Esophagus squamous epithelium (tissue), 4 donors: Measurements from ENCODE around the gene SMIM38.

Experiments
- POLR2A ChIP-seq, 4 donors: fragments of 450-650 bp; IDR thresholded peaks; one replicate each; pipeline ENCODE4 v1.6.1; 2017; ENCODE audit warnings: antibody characterized with exemption in 4 of 4, mild to moderate bottlenecking in 4 of 4, moderate library complexity in 3 of 4
- TF ChIP-seq, protein P1 (sequence below), 6 experiments: fragments of 450-650 bp in 4 of 6; fragments of 200-600 bp in 2 of 6; sonication (generic) in 2 of 6; IDR thresholded peaks; one replicate each; pipeline ENCODE4 v1.5.1; 2016 to 2019; ENCODE audit warnings: antibody characterized with exemption in 6 of 6, mild to moderate bottlenecking in 4 of 6, moderate library complexity in 4 of 6

GRCh38 chr11:69156673-69157155 is 979 bp downstream of the SMIM38 start:
- TF ChIP-seq, protein P1, sequence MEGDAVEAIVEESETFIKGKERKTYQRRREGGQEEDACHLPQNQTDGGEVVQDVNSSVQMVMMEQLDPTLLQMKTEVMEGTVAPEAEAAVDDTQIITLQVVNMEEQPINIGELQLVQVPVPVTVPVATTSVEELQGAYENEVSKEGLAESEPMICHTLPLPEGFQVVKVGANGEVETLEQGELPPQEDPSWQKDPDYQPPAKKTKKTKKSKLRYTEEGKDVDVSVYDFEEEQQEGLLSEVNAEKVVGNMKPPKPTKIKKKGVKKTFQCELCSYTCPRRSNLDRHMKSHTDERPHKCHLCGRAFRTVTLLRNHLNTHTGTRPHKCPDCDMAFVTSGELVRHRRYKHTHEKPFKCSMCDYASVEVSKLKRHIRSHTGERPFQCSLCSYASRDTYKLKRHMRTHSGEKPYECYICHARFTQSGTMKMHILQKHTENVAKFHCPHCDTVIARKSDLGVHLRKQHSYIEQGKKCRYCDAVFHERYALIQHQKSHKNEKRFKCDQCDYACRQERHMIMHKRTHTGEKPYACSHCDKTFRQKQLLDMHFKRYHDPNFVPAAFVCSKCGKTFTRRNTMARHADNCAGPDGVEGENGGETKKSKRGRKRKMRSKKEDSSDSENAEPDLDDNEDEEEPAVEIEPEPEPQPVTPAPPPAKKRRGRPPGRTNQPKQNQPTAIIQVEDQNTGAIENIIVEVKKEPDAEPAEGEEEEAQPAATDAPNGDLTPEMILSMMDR (IDR thresholded peaks at IDR 0.05): no peak
- no peak for TF ChIP-seq POLR2A (IDR thresholded peaks at IDR 0.05)
